H9 (cell line): Measurements from ENCODE around the gene AGA. TPM values are rescaled to one million over a fixed set of nuclear protein-coding genes. Genes with fewer than 3 reads are reported as not detected.

Source experiments
- DNase-seq: peaks from one replicate; pipeline ENCODE4 v3.0.0-alpha.2; 2017
- H2AFZ ChIP-seq: one replicate; pipeline ENCODE4 v1.6.1; 2013; ENCODE audit warnings: mild to moderate bottlenecking, low read length, control low read depth, moderate library complexity
- H2AK5ac ChIP-seq: 2 replicates; pipeline ENCODE4 v1.6.1; 2013; ENCODE audit warnings: low read length, control low read depth, mixed read lengths; ENCODE audit not compliant: insufficient read length
- H2BK120ac ChIP-seq: one replicate; pipeline ENCODE4 v1.6.1; 2013; ENCODE audit warnings: low read depth, mild to moderate bottlenecking, low read length, control low read depth, inconsistent platforms; ENCODE audit not compliant: poor library complexity, severe bottlenecking
- H2BK12ac ChIP-seq: 2 replicates; pipeline ENCODE4 v1.6.1; 2013; ENCODE audit warnings: low read length, control low read depth, mixed read lengths, low read depth; ENCODE audit not compliant: insufficient read length
- H2BK15ac ChIP-seq: 2 replicates; pipeline ENCODE4 v1.6.1; 2013; ENCODE audit warnings: low read depth, low read length, control low read depth
- H2BK20ac ChIP-seq: one replicate; pipeline ENCODE4 v1.6.1; 2013; ENCODE audit warnings: low read depth, mild to moderate bottlenecking, low read length, control low read depth, inconsistent platforms; ENCODE audit not compliant: poor library complexity, severe bottlenecking
- H2BK5ac ChIP-seq: 2 replicates; pipeline ENCODE4 v1.6.1; 2013; ENCODE audit warnings: low read length, control low read depth, mixed read lengths; ENCODE audit not compliant: insufficient read length
- H3K14ac ChIP-seq: 2 replicates; pipeline ENCODE4 v1.6.1; 2013; ENCODE audit warnings: low read length, control low read depth; ENCODE audit not compliant: insufficient read depth
- H3K18ac ChIP-seq: 2 replicates; pipeline ENCODE4 v1.6.1; 2013; ENCODE audit warnings: low read depth, mild to moderate bottlenecking, mixed read lengths, low read length, control low read depth; ENCODE audit not compliant: insufficient read length
- H3K23ac ChIP-seq: 2 replicates; pipeline ENCODE4 v1.6.1; 2013; ENCODE audit warnings: low read length, control low read depth, mixed read lengths, low read depth; ENCODE audit not compliant: insufficient read length
- H3K23me2 ChIP-seq: 2 replicates; pipeline ENCODE4 v1.6.1; 2013; ENCODE audit warnings: low read depth, mild to moderate bottlenecking, mixed read lengths, low read length, control low read depth; ENCODE audit not compliant: insufficient read length, poor library complexity, severe bottlenecking
- H3K27ac ChIP-seq: 2 replicates; pipeline ENCODE4 v1.5.1; 2013; ENCODE audit warnings: low read length, control low read depth, mixed read lengths, low read depth; ENCODE audit not compliant: insufficient read length
- H3K27me3 ChIP-seq: 2 replicates; pipeline ENCODE4 v1.6.1; 2013; ENCODE audit warnings: low read length, control low read depth, inconsistent platforms; ENCODE audit not compliant: insufficient read depth
- H3K4ac ChIP-seq: 2 replicates; pipeline ENCODE4 v1.6.1; 2013; ENCODE audit warnings: low read depth, mild to moderate bottlenecking, control low read depth, inconsistent platforms, low read length, moderate library complexity
- H3K4me1 ChIP-seq: 2 replicates; pipeline ENCODE4 v1.6.1; 2013; ENCODE audit warnings: low read length, control low read depth, inconsistent platforms; ENCODE audit not compliant: insufficient read depth
- H3K4me2 ChIP-seq: 2 replicates; pipeline ENCODE4 v1.6.1; 2013; ENCODE audit warnings: low read length, control low read depth, mixed read lengths; ENCODE audit not compliant: insufficient read length, insufficient read depth
- H3K56ac ChIP-seq: 2 replicates; pipeline ENCODE4 v1.6.1; 2013; ENCODE audit warnings: low read depth, mild to moderate bottlenecking, mixed read lengths, low read length, control low read depth; ENCODE audit not compliant: insufficient read length
- H3K79me1 ChIP-seq: 2 replicates; pipeline ENCODE4 v1.6.1; 2013; ENCODE audit warnings: low read depth, mild to moderate bottlenecking, moderate library complexity, low read length, control low read depth, inconsistent platforms; ENCODE audit not compliant: insufficient read depth, poor library complexity, severe bottlenecking
- H3K79me2 ChIP-seq: 2 replicates; pipeline ENCODE4 v1.6.1; 2013; ENCODE audit warnings: low read length, control low read depth, inconsistent platforms; ENCODE audit not compliant: insufficient read depth
- H3K9ac ChIP-seq: 2 replicates; pipeline ENCODE4 v1.6.1; 2013; ENCODE audit warnings: low read length, control low read depth, mixed read lengths; ENCODE audit not compliant: insufficient read length; ENCODE audit errors: extremely low read depth
- H3K9me3 ChIP-seq: one replicate; pipeline ENCODE4 v1.6.1; 2013; ENCODE audit warnings: low read depth, low read length, inconsistent platforms; ENCODE audit not compliant: control insufficient read depth
- H3T11ph ChIP-seq: one replicate; pipeline ENCODE4 v1.6.1; 2013; ENCODE audit warnings: mild to moderate bottlenecking, low read length, control low read depth, inconsistent platforms
- H4K20me1 ChIP-seq: one replicate; pipeline ENCODE4 v1.6.1; 2013; ENCODE audit not compliant: control insufficient read depth, insufficient read length, insufficient read depth
- H4K5ac ChIP-seq: 2 replicates; pipeline ENCODE4 v1.6.1; 2013; ENCODE audit warnings: low read depth, mild to moderate bottlenecking, mixed read lengths, low read length, control low read depth; ENCODE audit not compliant: insufficient read length
- H4K8ac ChIP-seq: replicated peaks from 2 replicates; pipeline ENCODE4 v1.6.1; 2013; ENCODE audit warnings: low read length, control low read depth, mixed read lengths, low read depth; ENCODE audit not compliant: insufficient read length
- H4K91ac ChIP-seq: 2 replicates; pipeline ENCODE4 v1.6.1; 2013; ENCODE audit warnings: low read depth, mild to moderate bottlenecking, moderate library complexity, mixed read lengths, low read length, control low read depth; ENCODE audit not compliant: insufficient read length
- H3K27ac Mint-ChIP-seq, 3 experiments: 2 replicates in 2 of 3; 3 replicates in 1 of 3; pipeline ENCODE4 v1.8.0; 2020 to 2021; ENCODE audit warnings: mixed read lengths in 3 of 3, mild to moderate bottlenecking in 1 of 3, moderate library complexity in 1 of 3
- H3K27me3 Mint-ChIP-seq: 2 replicates; pipeline ENCODE4 v1.8.0; 2021; ENCODE audit warnings: low read depth, mild to moderate bottlenecking, moderate library complexity, mixed read lengths
- H3K36me3 Mint-ChIP-seq, 3 experiments: 2 replicates in 2 of 3; 3 replicates in 1 of 3; pipeline ENCODE4 v1.8.0; 2020 to 2021; ENCODE audit warnings: low read depth in 3 of 3, mixed read lengths in 3 of 3; ENCODE audit not compliant: insufficient read depth in 1 of 3
- H3K4me1 Mint-ChIP-seq, 2 experiments: 2 replicates each; pipeline ENCODE4 v1.8.0; 2020; ENCODE audit warnings: mixed read lengths in 2 of 2
- H3K4me3 Mint-ChIP-seq, 2 experiments: 2 replicates in 1 of 2; 3 replicates in 1 of 2; pipeline ENCODE4 v1.8.0; 2020 to 2021; ENCODE audit warnings: mild to moderate bottlenecking in 2 of 2, mixed read lengths in 2 of 2, moderate library complexity in 1 of 2
- H3K9me3 Mint-ChIP-seq, 2 experiments: 2 replicates in 1 of 2; 3 replicates in 1 of 2; pipeline ENCODE4 v1.8.0; 2020; ENCODE audit warnings: mild to moderate bottlenecking in 2 of 2, mixed read lengths in 2 of 2, moderate library complexity in 1 of 2
- CTCF ChIP-seq: fragments of 200-600 bp; sonication (generic); conservative IDR thresholded peaks from 3 replicates; pipeline ENCODE4 v1.8.0; 2021; ENCODE audit warnings: antibody characterized with exemption, mild to moderate bottlenecking
- WGBS: extraction: QIAGEN DNeasy Blood & Tissue Kit; methylation state at CpG from one replicate; pipeline ENCODE4 v1.1.7; 2013; ENCODE audit warnings: missing lambda C conversion rate, low lambda C conversion rate, mixed read lengths; ENCODE audit not compliant: insufficient read length; ENCODE audit errors: extremely low coverage; 5-methylcytosine and 5-hydroxymethylcytosine counted together
- total RNA-seq: library from RNA; stranded (reverse); gene quantifications from 2 replicates; pipeline ENCODE4 v1.2.1, GENCODE V29; 2021

The AGA gene
- total RNA-seq, 1 experiment from 2014 or later, result 10.0 TPM

- H4K5ac ChIP-seq, result no peak overlapping the region
- no peak overlapping the region for H3K56ac ChIP-seq
- no peak overlapping the region for H2BK120ac ChIP-seq
- H3K9ac ChIP-seq, result no peak overlapping the region
- H3K36me3 Mint-ChIP-seq, result no peaks in the 10 kb centered on the region
- DNase-seq, result no peak
- no peak overlapping the region for H2BK15ac ChIP-seq
- H3T11ph ChIP-seq, result no peak overlapping the region
- no peak overlapping the region for H2AK5ac ChIP-seq
- H4K8ac ChIP-seq, result no peak overlapping the region
- H3K27me3 Mint-ChIP-seq, result no peaks in the 10 kb centered on the region
- H3K14ac ChIP-seq, result no peak overlapping the region
- H2BK12ac ChIP-seq, result no peak overlapping the region
- H3K4me1 Mint-ChIP-seq, result peaks cover 21 to 25% of the 10 kb centered on the region in 2 experiments
- no peak overlapping the region for H3K27ac Mint-ChIP-seq
- no peak overlapping the region for H2AFZ ChIP-seq
- H3K4ac ChIP-seq, result no peak overlapping the region
- no peak overlapping the region for H2BK20ac ChIP-seq
- H3K4me2 ChIP-seq, result no peak overlapping the region
- no peak overlapping the region for H3K4me3 Mint-ChIP-seq
- no peak overlapping the region for H3K27ac ChIP-seq
- H3K4me1 ChIP-seq, result peaks cover 4% of the 10 kb centered on the region; the same call in 1 of the 2 replicates
- H4K91ac ChIP-seq, result no peak overlapping the region
- no peak overlapping the region for H3K18ac ChIP-seq
- no peaks in the 10 kb centered on the region for H3K27me3 ChIP-seq
- no peaks in the 10 kb centered on the region for H4K20me1 ChIP-seq
- H3K9me3 Mint-ChIP-seq, result no peaks in the 10 kb centered on the region
- no peak for TF ChIP-seq CTCF
- H3K23me2 ChIP-seq, result no peaks in the 10 kb centered on the region
- H2BK5ac ChIP-seq, result no peak overlapping the region
- no peaks in the 10 kb centered on the region for H3K9me3 ChIP-seq
- WGBS, result no CpG with 5 or more reads among the region's 1 CpG
- no peaks in the 10 kb centered on the region for H3K79me1 ChIP-seq
- H3K79me2 ChIP-seq, result no peaks in the 10 kb centered on the region
- no peak overlapping the region for H3K23ac ChIP-seq
Observed at GRCh38 chr4:177485528-177485927, 43.3 kb upstream of the AGA start.
